Omental fat pad (tissue), 4 donors: ENCODE measurements around the gene CLSTN2. TPM values are rescaled to one million over a fixed set of nuclear protein-coding genes. Genes with fewer than 3 reads are reported as not detected.

Experiments used
- ATAC-seq: fragments of 150-250 bp; one replicate; pipeline ENCODE4 v1.9.1; 2016; ENCODE audit warnings: mild to moderate bottlenecking, moderate library complexity; ENCODE audit not compliant: low FRiP score
- DNase-seq: peaks from one replicate; pipeline ENCODE4 v3.0.0-alpha.2; 2019; ENCODE audit warnings: low spot score
- CTCF ChIP-seq, 3 donors: fragments of 450-650 bp; IDR thresholded peaks; one replicate each; pipeline ENCODE4 v1.5.1; 2016 to 2017; ENCODE audit warnings: antibody characterized with exemption in 3 of 3, mild to moderate bottlenecking in 3 of 3, moderate library complexity in 2 of 3
- total RNA-seq, 4 donors: library from RNA; depleted of rRNA; stranded (reverse); fragments of >200 nt; gene quantifications; one replicate each; pipeline ENCODE4 v1.1.0, GENCODE V29; 2016

The CLSTN2 gene
- total RNA-seq, 4 donors from 2014 or later: 20.0 to 40.5 (median 37.8) TPM

- TF ChIP-seq CTCF (IDR thresholded peaks at IDR 0.05): no peak
- no peak for DNase-seq
- ATAC-seq: no peak
Measured at GRCh38 chr3:140187656-140188221, 252.8 kb downstream of the CLSTN2 start.

GRCh38 chr3:140188285-140188684 lies 253.3 kb downstream of the CLSTN2 start:
- no peak for TF ChIP-seq CTCF (IDR thresholded peaks at IDR 0.05)
- ATAC-seq: no peak
- no peak for DNase-seq

GRCh38 chr3:140189267-140189666 lies 254.3 kb downstream of the CLSTN2 start:
- TF ChIP-seq CTCF (IDR thresholded peaks at IDR 0.05): no peak
- DNase-seq (no peak), ATAC-seq (no peak)

GRCh38 chr3:140189976-140190375 lies 255.0 kb downstream of the CLSTN2 start:
- TF ChIP-seq CTCF (IDR thresholded peaks at IDR 0.05): no peak
- DNase-seq (no peak), ATAC-seq (no peak)

- no peak for TF ChIP-seq CTCF (IDR thresholded peaks at IDR 0.05)
- no peak for DNase-seq
- no peak for ATAC-seq
Measured at GRCh38 chr3:140196970-140197369, 262.0 kb downstream of the CLSTN2 start.

GRCh38 chr3:140198242-140198641 lies 263.3 kb downstream of the CLSTN2 start:
- ATAC-seq (no peak), DNase-seq (no peak)
- no peak for TF ChIP-seq CTCF (IDR thresholded peaks at IDR 0.05)

GRCh38 chr3:140199008-140199407 lies 264.0 kb downstream of the CLSTN2 start:
- no peak for TF ChIP-seq CTCF (IDR thresholded peaks at IDR 0.05)
- DNase-seq (no peak), ATAC-seq (no peak)
